ENCODE data around the gene GORASP1.

The GORASP1 gene

GRCh38 chr3:39107388-39108199 is at the start of gene GORASP1, which contains the start of gene TTC21A:
TSS of gene GORASP1 (minus strand) at chr3:39107627. CDS start at chr3:39107541, 86 bp downstream.
TSS of gene TTC21A (plus strand) at chr3:39107680. CDS start at chr3:39107838, 158 bp downstream.
- DNase-seq (ENCODE audit: low spot score), result peak; percentile 82

GRCh38 chr3:39156421-39156820 is 49.0 kb upstream of the GORASP1 start:
- no peak for DNase-seq (ENCODE audit: low spot score)

GRCh38 chr3:39154280-39155021 is 47.0 kb upstream of the GORASP1 start:
- no peak for DNase-seq (ENCODE audit: low spot score)

GRCh38 chr3:39153977-39154279 is 46.5 kb upstream of the GORASP1 start:
- DNase-seq (ENCODE audit: low spot score), result no peak

- peak; percentile 40 for DNase-seq (ENCODE audit: low spot score)
Observed at GRCh38 chr3:39150803-39151631, 43.6 kb upstream of the GORASP1 start.

GRCh38 chr3:39150148-39150802 is 42.8 kb upstream of the GORASP1 start:
- no peak for DNase-seq (ENCODE audit: low spot score)

- DNase-seq (ENCODE audit: low spot score), result no peak
Observed at GRCh38 chr3:39149498-39150147, 42.2 kb upstream of the GORASP1 start.

GRCh38 chr3:39149059-39149455 is 41.6 kb upstream of the GORASP1 start:
- no peak for DNase-seq (ENCODE audit: low spot score)

- DNase-seq (ENCODE audit: low spot score), result no peak
Observed at GRCh38 chr3:39148435-39149058, 41.1 kb upstream of the GORASP1 start.

GRCh38 chr3:39147711-39148434 is 40.4 kb upstream of the GORASP1 start:
- no peak for DNase-seq (ENCODE audit: low spot score)

- peak; percentile 44 for DNase-seq (ENCODE audit: low spot score)
Observed at GRCh38 chr3:39146611-39147591, 39.5 kb upstream of the GORASP1 start.

- no peak for DNase-seq (ENCODE audit: low spot score)
Observed at GRCh38 chr3:39146083-39146501, 38.7 kb upstream of the GORASP1 start.

- no peak for DNase-seq (ENCODE audit: low spot score)
Observed at GRCh38 chr3:39144748-39145380, 37.4 kb upstream of the GORASP1 start.

GRCh38 chr3:39144095-39144747 is 36.8 kb upstream of the GORASP1 start:
- no peak for DNase-seq (ENCODE audit: low spot score)

GRCh38 chr3:39143051-39143885 is 35.8 kb upstream of the GORASP1 start:
- no peak for DNase-seq (ENCODE audit: low spot score)

- no peak for DNase-seq (ENCODE audit: low spot score)
Observed at GRCh38 chr3:39142067-39142466, 34.6 kb upstream of the GORASP1 start.
